Testis (tissue), 2 donors: ENCODE data around the gene EIF5AL1.

ENCODE experiments used
- CTCF ChIP-seq, 3 experiments: fragments of 450-650 bp in 2 of 3; fragments of 200-600 bp in 1 of 3; sonication (generic) in 1 of 3; IDR thresholded peaks; one replicate each; pipeline ENCODE4 v1.5.1; 2016 to 2019; ENCODE audit warnings: antibody characterized with exemption in 3 of 3, mild to moderate bottlenecking in 2 of 3, moderate library complexity in 1 of 3
- POLR2A ChIP-seq: fragments of 450-650 bp; IDR thresholded peaks from one replicate; pipeline ENCODE4 v1.6.1; 2017; ENCODE audit warnings: antibody characterized with exemption, mild to moderate bottlenecking, moderate library complexity

DNA sequence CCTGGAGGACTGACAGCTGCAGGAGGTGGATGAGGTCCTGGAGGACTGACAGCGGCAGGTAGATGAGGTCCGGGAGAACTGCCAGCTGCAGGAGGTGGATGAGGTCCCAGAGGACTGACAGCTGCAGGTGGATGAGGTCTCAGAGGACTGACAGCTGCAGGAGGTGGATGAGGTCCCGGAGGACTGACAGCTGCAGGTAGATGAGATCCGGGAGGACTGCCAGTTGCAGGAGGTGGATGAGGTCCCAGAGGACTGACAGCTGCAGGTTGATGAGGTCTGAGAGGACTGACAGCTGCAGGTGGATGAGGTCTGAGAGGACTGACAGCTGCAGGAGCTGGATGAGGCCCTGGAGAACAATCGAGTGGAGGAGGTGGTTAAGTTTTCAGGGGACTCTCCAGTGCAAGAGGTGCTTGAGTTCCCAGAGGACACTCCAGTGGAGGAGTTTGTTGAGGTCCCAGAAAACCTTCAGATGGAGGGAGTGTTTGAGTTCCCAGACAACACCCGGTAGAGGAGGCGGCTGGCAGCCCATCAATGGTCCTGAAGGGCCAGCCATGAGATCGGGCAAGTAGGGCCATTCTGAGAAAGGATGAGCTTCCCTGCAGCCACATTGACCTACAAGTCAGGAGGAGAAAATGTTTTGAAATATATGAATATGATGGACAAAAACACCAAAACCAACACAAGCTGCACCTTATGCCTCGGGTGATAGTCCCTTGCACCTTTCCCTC is 4.7 kb upstream of the EIF5AL1 start:
- no peak for TF ChIP-seq POLR2A
- no peak for TF ChIP-seq CTCF (IDR thresholded peaks at IDR 0.05)
